Heart right ventricle (tissue), 16 donors: ENCODE measurements around the gene C6orf120. TPM values are rescaled to one million over a fixed set of nuclear protein-coding genes. Genes with fewer than 3 reads are reported as not detected.
A peak's percentile ranks its signal among the peaks of the same experiment; 100 is the strongest.

Source experiments
- ATAC-seq, 8 donors: fragments of 200-7000 bp; cut with Tn5 transposase; one replicate each; pipeline ENCODE4 v1.9.1; 2020; ENCODE audit warnings: mild to moderate bottlenecking in 8 of 8, moderate library complexity in 8 of 8, moderate number of reproducible peaks in 1 of 8
- DNase-seq, 2 donors: peaks; one replicate each; pipeline ENCODE4 v3.0.0-alpha.2; 2020
- H3K27ac ChIP-seq, 10 donors: fragments of 200-600 bp; sonication (generic) in 2 of 10; one replicate each; pipeline versions ENCODE4 v1.5.0 to v1.8.0; 2020 to 2022; ENCODE audit warnings: mild to moderate bottlenecking in 3 of 10
- H3K27me3 ChIP-seq, 7 donors: fragments of 200-600 bp; one replicate each; pipeline ENCODE4 v1.8.0; 2021 to 2022; ENCODE audit warnings: mild to moderate bottlenecking in 2 of 7
- H3K36me3 ChIP-seq, 9 donors: fragments of 200-600 bp; sonication (generic) in 1 of 9; one replicate each; pipeline versions ENCODE4 v1.5.0 to v1.8.0; 2020 to 2022; ENCODE audit warnings: mild to moderate bottlenecking in 2 of 9
- H3K4me1 ChIP-seq, 9 donors: fragments of 200-600 bp; sonication (generic) in 1 of 9; one replicate each; pipeline versions ENCODE4 v1.5.0 to v1.8.0; 2020 to 2022; ENCODE audit warnings: mild to moderate bottlenecking in 4 of 9
- H3K4me3 ChIP-seq, 10 donors: fragments of 200-600 bp; sonication (generic) in 2 of 10; one replicate each; pipeline versions ENCODE4 v1.5.0 to v1.8.0; 2020 to 2022; ENCODE audit warnings: mild to moderate bottlenecking in 7 of 10, moderate library complexity in 2 of 10
- H3K9me3 ChIP-seq, 11 donors: fragments of 200-600 bp in 10 of 11; sonication (generic) in 2 of 11; one replicate each; pipeline versions ENCODE4 v1.5.0 to v1.8.0; 2013 to 2022; ENCODE audit warnings: mild to moderate bottlenecking in 2 of 11, control low read depth in 1 of 11, moderate library complexity in 1 of 11
- WGBS, 2 donors: extraction: QIAGEN DNeasy Blood & Tissue Kit; methylation state at CpG; one replicate each; pipeline ENCODE4 v1.1.7; 2013; ENCODE audit warnings: inconsistent platforms in 1 of 2; 5-methylcytosine and 5-hydroxymethylcytosine counted together
- intact Hi-C, 10 donors: fragments of 100-400 bp; cut with DNase I; formaldehyde crosslinking; loops; one replicate each; pipeline versions ENCODE4 v1.11.1 to v1.14.2; 2022
- polyA plus RNA-seq, 2 donors: library from polyadenylated mRNA; stranded (reverse); fragments of 200-250 nt; gene quantifications; one replicate each; pipeline ENCODE4 v1.2.3, GENCODE V29; 2013
- total RNA-seq, 10 donors: library from RNA; stranded (reverse); fragmentation: NEBNext Ultra II Directional in 3 of 10; extraction: Animal tissue kit (Norgen Biotek cat#: 25700) in 3 of 10; gene quantifications; one replicate each; pipeline versions ENCODE4 v1.2.1 to v1.2.4, GENCODE V29; 2021 to 2023
- TF ChIP-seq, protein P1 (sequence below), 9 donors: fragments of 200-600 bp; sonication (generic) in 2 of 9; IDR thresholded peaks; one replicate each; pipeline versions ENCODE4 v1.5.0 to v1.8.0; 2021 to 2022; ENCODE audit warnings: antibody characterized with exemption in 9 of 9, mild to moderate bottlenecking in 5 of 9, moderate library complexity in 1 of 9
- donor health status: Arrhythmogenic right ventricular cardiomyopathy.
- donor health status: ischemic (EF 13 %, LVEDD 7.1; RV severe dilation, severe dysfunction).
- donor health status: healthy with polysubstance abuse.
- donor health status: DM: no; HTN: yes; CAD: no.
- donor health status: DM: no; HTN: no; CAD: no.
- donor health status: ischemic (EF 25% LVEDD 6.9; RV normal size, moderate dysfunction).
- donor health status: ischemic (EF 25% LVEDD 5.7; RV mildly dilated, moderate dysfunction).
- donor health status: healthy.
- donor health status: DM: yes; HTN: yes; CAD: no.
- donor health status: Ischemic cardiomyopathy.
- donor health status: ischemic (EF 35%, LVEDD 5.7; RV mildly dilated, moderate dysfunction).
- donor health status: nonischemic (EF 11% LVEDD 7.7; RV severe dilation, severe dysfunction).
- donor health status: DM: yes; HTN: yes; CAD: no.
- donor health status: PGD.
- donor health status: ischemic (EF 29% LVEDD 5.4; RV normal size, mild dysfunction).
- donor health status: nonischemic (EF 23%, LVEDD 6.1; RV moderate dilation, normal function).

Gene C6orf120
- total and polyA plus RNA-seq, 12 donors: 2.4 to 18.9 (median 13.6) TPM

DNA sequence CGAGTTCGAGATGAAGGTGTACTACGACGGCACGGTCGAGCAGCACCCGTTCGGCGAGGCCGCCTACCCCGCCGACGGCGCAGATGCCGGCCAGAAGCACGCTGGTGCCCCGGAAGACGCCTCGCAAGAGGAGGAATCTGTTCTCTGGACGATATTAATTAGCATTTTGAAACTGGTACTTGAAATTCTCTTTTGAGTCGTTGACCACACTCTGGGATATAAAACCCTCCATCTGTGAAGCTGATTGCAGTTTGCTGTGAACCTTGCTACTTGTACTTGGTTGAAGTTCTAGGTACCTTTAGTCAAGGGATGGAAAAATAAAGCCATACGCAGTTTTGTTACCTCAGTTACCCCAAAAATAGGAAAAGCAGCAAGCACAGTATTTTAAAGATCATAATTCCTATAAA lies 917 bp downstream of the C6orf120 start:
- WGBS, 2 donors: 4% methylated on average over 22 of the region's 22 CpGs
- Histone ChIP-seq H3K4me1 (peaks cover 3 to 64% (median 45%) of the 10 kb centered on the region in 9 donors), H3K9me3 (no peaks in the 10 kb centered on the region), H3K36me3 (peaks cover 0 to 44% (median 0%) of the 10 kb centered on the region in 9 donors), H3K27ac (peak overlapping the region in 9 of 10 donors; percentile 90 to 98 (median 94)), H3K27me3 (no peaks in the 10 kb centered on the region), H3K4me3 (peak overlapping the region; percentile 78 to 97 (median 88))
- ATAC-seq: no peak
- no peak for DNase-seq
- TF ChIP-seq, protein P1, sequence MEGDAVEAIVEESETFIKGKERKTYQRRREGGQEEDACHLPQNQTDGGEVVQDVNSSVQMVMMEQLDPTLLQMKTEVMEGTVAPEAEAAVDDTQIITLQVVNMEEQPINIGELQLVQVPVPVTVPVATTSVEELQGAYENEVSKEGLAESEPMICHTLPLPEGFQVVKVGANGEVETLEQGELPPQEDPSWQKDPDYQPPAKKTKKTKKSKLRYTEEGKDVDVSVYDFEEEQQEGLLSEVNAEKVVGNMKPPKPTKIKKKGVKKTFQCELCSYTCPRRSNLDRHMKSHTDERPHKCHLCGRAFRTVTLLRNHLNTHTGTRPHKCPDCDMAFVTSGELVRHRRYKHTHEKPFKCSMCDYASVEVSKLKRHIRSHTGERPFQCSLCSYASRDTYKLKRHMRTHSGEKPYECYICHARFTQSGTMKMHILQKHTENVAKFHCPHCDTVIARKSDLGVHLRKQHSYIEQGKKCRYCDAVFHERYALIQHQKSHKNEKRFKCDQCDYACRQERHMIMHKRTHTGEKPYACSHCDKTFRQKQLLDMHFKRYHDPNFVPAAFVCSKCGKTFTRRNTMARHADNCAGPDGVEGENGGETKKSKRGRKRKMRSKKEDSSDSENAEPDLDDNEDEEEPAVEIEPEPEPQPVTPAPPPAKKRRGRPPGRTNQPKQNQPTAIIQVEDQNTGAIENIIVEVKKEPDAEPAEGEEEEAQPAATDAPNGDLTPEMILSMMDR (IDR thresholded peaks at IDR 0.05): no peak
- intact Hi-C loops: loop anchor here in 1 of 10 donors (5.0 kb wide), 1 partner anchor 49 kb away; the partner anchor contains the start of genes DYNLT2 and ERMARD

DNA sequence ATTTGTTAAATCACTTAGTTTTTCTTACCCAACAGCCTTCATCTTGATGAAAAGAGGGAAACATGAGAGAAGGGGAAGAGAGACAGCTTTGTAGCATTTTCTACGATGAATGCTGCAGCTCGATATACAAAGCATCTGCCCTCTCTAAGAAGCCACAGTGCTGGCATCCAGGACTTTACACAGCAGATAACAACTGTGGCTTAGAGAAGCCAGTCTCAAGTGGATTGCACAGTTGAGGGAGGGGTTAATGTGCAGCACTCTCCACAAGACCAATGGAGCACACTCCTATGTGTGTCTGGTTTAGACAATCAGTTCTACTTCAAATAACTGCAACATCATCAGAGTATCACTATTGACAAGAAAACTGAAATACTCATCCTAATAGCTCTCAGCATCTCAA lies 5.8 kb downstream of the C6orf120 start:
- H3K36me3 ChIP-seq: peaks cover 0 to 93% (median 24%) of the 10 kb centered on the region in 9 donors

DNA sequence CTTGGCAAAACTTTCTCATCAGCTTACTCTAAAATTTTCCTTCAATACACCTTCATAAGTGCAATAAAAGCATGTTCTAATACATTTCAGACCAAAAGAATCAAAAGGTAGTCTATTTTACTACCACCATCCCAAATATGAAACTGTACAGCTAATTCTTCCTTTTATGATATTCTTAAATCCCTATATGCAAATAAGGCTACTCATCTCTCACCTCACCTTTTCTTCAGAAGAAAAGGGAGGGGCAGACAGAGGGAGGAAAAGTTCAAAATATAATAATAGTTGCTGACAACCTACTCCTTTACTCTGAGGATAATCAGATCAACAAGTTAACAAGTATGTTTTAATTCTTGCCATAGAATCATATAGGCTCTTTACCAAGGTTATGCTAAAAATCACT lies 7.4 kb downstream of the C6orf120 start:
- no peaks in the 10 kb centered on the region for H3K9me3 ChIP-seq
- peaks cover 0 to 98% (median 32%) of the 10 kb centered on the region in 9 donors for H3K36me3 ChIP-seq
- H3K27ac ChIP-seq: no peak overlapping the region
- H3K27me3 ChIP-seq: no peaks in the 10 kb centered on the region
- ATAC-seq (no peak), DNase-seq (no peak)
- TF ChIP-seq, protein P1 (IDR thresholded peaks at IDR 0.05): no peak
- no peak overlapping the region for H3K4me3 ChIP-seq
- intact Hi-C loops: no loop called here
- H3K4me1 ChIP-seq: peaks cover 0 to 21% (median 8%) of the 10 kb centered on the region in 9 donors

More for the DNA sequence above, 5.8 kb downstream of the C6orf120 start:
- intact Hi-C loops: no loop called here
- 41 to 57% methylated on average over 2 of the region's 2 CpGs for WGBS, 2 donors
- peak in 2 of 8 donors; percentile 25 to 48 for ATAC-seq
- Histone ChIP-seq H3K27ac (no peak overlapping the region), H3K4me3 (no peak overlapping the region), H3K27me3 (no peaks in the 10 kb centered on the region), H3K4me1 (peaks cover 0 to 37% (median 24%) of the 10 kb centered on the region in 9 donors), H3K9me3 (no peaks in the 10 kb centered on the region)
- TF ChIP-seq, protein P1 (IDR thresholded peaks at IDR 0.05): no peak
- no peak for DNase-seq

DNA sequence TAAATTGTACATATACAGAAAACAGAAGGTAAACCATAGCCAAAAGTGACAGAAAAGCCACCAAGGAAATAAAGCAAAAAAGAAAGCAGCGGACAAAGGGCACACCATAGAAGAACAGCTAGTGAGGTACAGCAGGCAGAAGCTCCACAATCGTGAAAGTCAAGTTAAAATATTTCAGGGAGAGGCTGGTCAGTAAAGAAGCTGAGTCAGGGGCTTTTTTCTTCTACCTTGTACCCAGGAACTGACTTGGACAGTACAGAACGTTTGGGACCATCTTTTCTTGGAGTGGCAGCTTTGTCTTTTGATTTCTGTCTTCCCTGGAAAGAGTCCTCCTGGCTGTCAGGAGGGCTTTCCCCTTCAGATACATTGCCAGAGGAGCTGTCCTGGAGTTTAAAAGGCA lies 8.1 kb downstream of the C6orf120 start:
- Histone ChIP-seq H3K9me3 (no peaks in the 10 kb centered on the region), H3K36me3 (peaks cover 0 to 98% (median 38%) of the 10 kb centered on the region in 9 donors), H3K27ac (no peak overlapping the region), H3K4me1 (peaks cover 0 to 14% (median 2%) of the 10 kb centered on the region in 9 donors), H3K4me3 (no peak overlapping the region), H3K27me3 (no peaks in the 10 kb centered on the region)
- WGBS, 2 donors: 74 to 83% methylated on average over 3 of the region's 3 CpGs
- ATAC-seq (no peak), DNase-seq (no peak)
- intact Hi-C loops: no loop called here
- TF ChIP-seq, protein P1 (IDR thresholded peaks at IDR 0.05): no peak
